Activated T-cell treated with anti-CD3 and anti-CD28 coated beads, Interleukin-2, amount 50 U/mL, for 24 hours (primary cell): ENCODE data around the gene PACSIN3.
"Not testable (repeated sequence)": the region's sequence is repeated elsewhere in the genome, so short reads cannot be mapped to it uniquely, and the experiment has no call there.

Source experiments
- DNase-seq: peaks from one replicate; pipeline ENCODE4 v3.0.0-alpha.2; 2020
- H3K27ac Mint-ChIP-seq: 2 replicates; pipeline ENCODE4 v1.8.0; 2020; ENCODE audit warnings: mild to moderate bottlenecking, mixed read lengths
- H3K27me3 Mint-ChIP-seq: 2 replicates; pipeline ENCODE4 v1.8.0; 2020; ENCODE audit warnings: mixed read lengths
- H3K36me3 Mint-ChIP-seq: 2 replicates; pipeline ENCODE4 v1.8.0; 2020; ENCODE audit warnings: low read depth, mixed read lengths
- H3K4me1 Mint-ChIP-seq: 2 replicates; pipeline ENCODE4 v1.8.0; 2020; ENCODE audit warnings: low read depth, mixed read lengths
- H3K4me3 Mint-ChIP-seq: 2 replicates; pipeline ENCODE4 v1.8.0; 2020; ENCODE audit warnings: mild to moderate bottlenecking, moderate library complexity, mixed read lengths
- H3K9me3 Mint-ChIP-seq: 2 replicates; pipeline ENCODE4 v1.8.0; 2020; ENCODE audit warnings: mixed read lengths

PACSIN3 gene

DNA sequence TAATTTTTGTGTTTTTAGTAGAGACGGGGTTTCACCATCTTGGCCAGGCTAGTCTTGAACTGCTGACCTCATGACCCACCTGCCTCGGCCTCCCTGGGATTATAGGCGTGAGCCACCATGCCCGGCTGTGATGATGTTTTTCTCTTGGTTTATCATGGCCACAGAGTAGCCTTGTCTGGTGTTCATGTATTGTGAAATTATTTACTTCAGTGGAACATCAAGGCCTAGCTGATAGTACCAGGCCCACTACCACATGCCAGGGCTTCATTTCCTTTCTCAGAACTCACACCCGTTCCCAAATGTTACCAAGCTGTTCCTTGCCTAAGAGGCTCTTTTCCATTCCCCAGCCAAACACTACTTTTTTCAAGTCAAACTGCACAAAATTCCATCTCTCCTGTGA lies 22.4 kb upstream of the PACSIN3 start:
- no peak for DNase-seq
- Mint-ChIP-seq H3K9me3 (no peaks in the 10 kb centered on the region), H3K27me3 (no peaks in the 10 kb centered on the region), H3K4me3 (no peak overlapping the region), H3K4me1 (peaks cover 6% of the 10 kb centered on the region), H3K36me3 (no peaks in the 10 kb centered on the region), H3K27ac (no peak overlapping the region)

DNA sequence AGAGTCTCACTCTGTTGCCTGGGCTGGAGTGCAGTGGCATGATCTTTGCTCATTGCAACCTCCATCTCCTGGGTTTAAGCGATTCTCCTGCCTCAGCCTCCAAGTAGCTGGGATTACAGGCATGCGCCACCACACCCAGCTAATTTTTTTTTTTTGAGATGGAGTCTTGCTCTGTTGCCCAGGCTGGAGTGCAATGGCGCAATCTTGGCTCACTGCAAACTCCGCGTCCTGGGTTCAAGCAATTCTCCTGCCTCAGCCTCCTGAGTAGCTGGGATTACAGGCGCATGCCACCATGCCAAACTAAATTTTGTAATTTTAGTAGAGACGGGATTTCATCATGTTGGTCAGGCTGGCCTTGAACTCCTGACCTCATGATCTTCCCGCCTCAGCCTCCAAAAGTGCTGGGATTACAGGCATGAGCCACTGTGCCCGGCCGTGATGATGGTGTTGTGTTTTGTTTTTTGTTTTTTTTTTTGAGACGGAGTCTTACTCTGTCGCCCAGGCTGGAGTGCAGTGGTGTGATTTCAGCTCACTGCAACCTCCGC lies 21.8 kb upstream of the PACSIN3 start:
- not testable (repeated sequence) for DNase-seq, H3K27me3 Mint-ChIP-seq, H3K27ac Mint-ChIP-seq, H3K4me3 Mint-ChIP-seq, H3K9me3 Mint-ChIP-seq, H3K36me3 Mint-ChIP-seq, H3K4me1 Mint-ChIP-seq

DNA sequence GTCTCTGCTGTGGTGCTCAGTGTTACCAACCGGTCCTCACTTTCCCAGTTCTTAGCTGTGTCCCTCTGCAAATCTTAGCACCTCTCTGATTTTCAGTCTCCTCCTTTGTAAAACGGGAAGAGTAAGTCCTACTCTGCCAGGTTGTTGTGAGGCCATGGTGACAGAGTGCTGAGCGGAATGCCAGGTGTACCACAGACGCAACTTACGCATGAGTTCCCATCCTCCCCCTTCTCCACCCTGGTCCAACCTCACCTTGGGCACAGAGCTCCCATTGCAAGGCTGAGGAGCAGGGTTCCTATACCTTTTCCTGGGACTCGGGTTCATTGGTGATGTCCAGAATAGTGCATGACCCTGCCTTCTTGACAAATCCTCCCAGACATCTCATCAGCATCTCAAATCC lies 21.2 kb upstream of the PACSIN3 start:
- Mint-ChIP-seq H3K4me3 (no peak overlapping the region), H3K9me3 (no peaks in the 10 kb centered on the region), H3K27ac (no peak overlapping the region), H3K27me3 (no peaks in the 10 kb centered on the region), H3K36me3 (no peaks in the 10 kb centered on the region), H3K4me1 (peaks cover 2% of the 10 kb centered on the region)
- no peak for DNase-seq

DNA sequence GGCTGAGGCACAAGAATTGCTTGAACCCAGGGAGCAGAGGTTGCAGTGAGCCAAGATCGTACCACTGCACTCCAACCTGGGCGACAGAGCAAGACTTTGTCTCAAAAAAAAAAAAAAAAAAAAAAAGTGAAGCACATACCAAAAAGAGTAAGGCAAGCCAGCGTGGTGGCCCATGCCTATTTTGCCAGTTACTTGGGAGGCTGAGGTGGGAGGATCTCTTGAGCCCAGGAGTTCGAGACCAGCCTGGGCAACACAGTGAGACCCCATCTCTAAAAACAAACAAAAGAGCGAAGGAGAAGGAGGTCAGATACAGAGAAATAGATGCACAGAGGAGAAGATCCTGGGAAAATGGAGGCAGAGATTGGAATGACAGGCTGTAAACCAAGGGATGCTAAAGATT lies 20.3 kb upstream of the PACSIN3 start:
- not testable (repeated sequence) for H3K4me3 Mint-ChIP-seq, H3K27me3 Mint-ChIP-seq, DNase-seq, H3K9me3 Mint-ChIP-seq, H3K27ac Mint-ChIP-seq, H3K4me1 Mint-ChIP-seq, H3K36me3 Mint-ChIP-seq

DNA sequence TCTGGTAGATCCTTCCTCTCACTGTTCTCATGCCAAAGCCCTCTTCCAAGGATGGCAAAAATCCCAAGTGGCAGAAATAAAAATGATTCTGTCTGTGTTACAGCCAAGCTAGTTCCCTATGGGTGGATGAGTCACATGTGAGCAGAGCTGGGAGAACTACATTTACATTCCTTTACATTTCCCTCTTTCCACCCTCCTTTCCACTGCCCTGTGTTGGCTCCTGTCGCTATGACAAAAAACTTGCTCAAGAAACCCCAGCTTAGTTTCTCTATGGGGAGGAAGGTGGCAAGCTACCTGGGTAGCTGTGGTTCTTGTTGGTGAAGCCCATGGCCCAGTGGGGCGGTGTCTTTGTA lies 18.4 kb upstream of the PACSIN3 start:
- Mint-ChIP-seq H3K9me3 (no peaks in the 10 kb centered on the region), H3K27ac (no peak overlapping the region), H3K36me3 (no peaks in the 10 kb centered on the region), H3K4me3 (no peak overlapping the region), H3K4me1 (peaks cover 2% of the 10 kb centered on the region), H3K27me3 (no peaks in the 10 kb centered on the region)
- no peak for DNase-seq

DNA sequence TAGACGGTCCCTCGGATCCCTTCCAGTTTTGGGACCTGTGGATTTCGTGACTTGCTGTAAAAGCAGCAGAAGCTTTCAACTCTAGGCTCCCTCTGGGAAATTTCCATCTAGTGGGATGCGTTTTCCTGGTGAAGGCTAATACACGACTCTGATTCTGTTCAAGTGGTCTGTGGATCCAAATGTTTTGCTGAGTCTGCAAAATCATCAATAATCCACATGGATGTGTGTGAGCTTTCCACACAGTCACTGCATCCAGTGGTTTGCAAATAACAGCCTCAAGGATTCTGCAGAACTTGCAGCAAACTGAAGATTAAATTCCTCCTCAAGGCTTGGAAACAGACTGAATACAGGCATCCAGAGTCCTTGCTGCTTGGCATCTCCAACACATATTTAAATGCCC lies 16.3 kb upstream of the PACSIN3 start:
- Mint-ChIP-seq H3K4me3 (no peak overlapping the region), H3K36me3 (no peaks in the 10 kb centered on the region), H3K27ac (no peak overlapping the region), H3K4me1 (no peaks in the 10 kb centered on the region), H3K27me3 (no peaks in the 10 kb centered on the region), H3K9me3 (no peaks in the 10 kb centered on the region)
- no peak for DNase-seq

DNA sequence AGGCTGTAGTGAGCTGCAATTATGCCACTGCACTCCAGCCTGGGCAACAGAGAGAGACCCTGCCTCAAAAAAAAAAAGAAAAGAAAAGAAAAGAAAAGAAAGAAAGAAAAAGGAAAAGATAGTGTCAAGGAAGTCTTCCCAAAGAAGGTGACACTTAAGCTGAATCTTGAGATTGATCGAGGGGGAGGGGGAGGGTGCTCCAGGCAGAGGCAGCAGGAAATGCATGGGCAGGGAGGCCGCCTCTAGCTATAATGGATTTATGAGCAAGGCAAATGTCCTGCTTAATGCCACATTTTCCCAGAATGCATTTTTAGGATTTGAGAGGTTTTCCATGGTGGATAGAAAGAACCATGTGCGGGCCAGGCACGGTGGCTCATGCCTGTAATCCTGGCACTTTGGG lies 14.8 kb upstream of the PACSIN3 start:
- Mint-ChIP-seq H3K27me3 (no peaks in the 10 kb centered on the region), H3K4me3 (no peak overlapping the region)

DNA sequence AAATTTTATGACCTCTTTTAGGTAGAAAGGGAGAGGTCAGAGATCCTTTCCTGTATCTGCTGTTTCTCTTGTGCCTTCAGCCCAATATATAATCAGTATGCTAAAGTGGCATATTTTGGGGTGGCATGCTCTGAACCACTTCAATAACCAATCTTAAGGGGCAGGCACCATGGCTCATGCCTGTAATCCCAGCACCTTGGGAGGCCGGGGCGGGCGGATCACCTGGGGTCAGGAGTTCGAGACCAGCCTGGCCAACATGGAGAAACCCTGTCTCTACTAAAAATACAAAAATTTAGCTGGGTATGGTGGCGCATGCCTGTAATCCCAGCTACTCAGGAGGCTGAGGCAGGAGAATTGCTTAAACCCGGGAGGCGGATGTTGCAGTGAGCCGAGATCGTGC lies 11.9 kb upstream of the PACSIN3 start:
- H3K27me3 Mint-ChIP-seq, H3K36me3 Mint-ChIP-seq, H3K4me3 Mint-ChIP-seq, H3K9me3 Mint-ChIP-seq, DNase-seq, H3K27ac Mint-ChIP-seq, H3K4me1 Mint-ChIP-seq: not testable (repeated sequence)

More for the DNA sequence above, 14.8 kb upstream of the PACSIN3 start:
- Mint-ChIP-seq H3K9me3 (no peaks in the 10 kb centered on the region), H3K27ac (no peak overlapping the region), H3K36me3 (no peaks in the 10 kb centered on the region), H3K4me1 (no peaks in the 10 kb centered on the region)
- DNase-seq = no peak

DNA sequence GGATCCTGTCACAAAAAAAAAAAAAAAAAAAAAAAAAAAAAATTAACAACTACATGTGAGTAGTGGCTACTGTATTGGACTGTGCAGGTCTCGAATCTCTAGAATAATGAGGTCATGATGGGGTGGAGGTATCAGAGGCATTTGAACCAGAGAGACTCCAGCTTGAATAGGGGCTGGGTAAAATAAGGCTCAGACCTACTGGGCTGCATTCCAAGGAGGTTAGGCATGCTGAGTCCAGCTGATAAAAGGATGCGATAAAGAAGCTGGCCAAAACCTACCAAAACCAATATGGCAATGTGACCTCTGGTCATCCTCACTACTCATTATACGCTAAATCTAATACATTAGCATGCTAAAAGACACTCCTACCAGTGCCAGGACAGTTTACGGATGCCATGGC lies 5.9 kb upstream of the PACSIN3 start:
- Mint-ChIP-seq H3K36me3 (no peaks in the 10 kb centered on the region), H3K27ac (no peak overlapping the region), H3K9me3 (no peaks in the 10 kb centered on the region), H3K4me3 (no peak overlapping the region), H3K4me1 (peaks cover 6% of the 10 kb centered on the region), H3K27me3 (peaks cover 21% of the 10 kb centered on the region)
- DNase-seq = no peak

DNA sequence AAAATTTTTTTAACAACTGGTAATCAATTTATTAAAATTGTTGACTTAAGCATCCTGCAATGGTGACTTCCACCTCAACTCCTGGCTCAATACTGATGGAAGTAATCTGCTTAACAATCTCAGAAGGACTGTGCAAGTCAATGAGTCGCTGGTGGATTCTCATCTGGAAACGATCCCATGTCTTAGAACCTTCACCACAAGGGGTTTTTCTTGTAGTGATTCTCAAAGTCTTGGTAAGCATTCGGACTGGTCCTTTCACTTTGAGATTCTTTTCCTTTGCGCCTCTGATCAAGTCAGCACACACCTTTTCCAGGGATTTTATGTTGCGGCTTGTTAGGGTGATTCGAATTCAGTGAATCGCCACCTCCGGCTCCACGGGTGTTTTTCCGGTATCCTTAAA lies 4.9 kb upstream of the PACSIN3 start:
- DNase-seq, H3K27ac Mint-ChIP-seq, H3K4me3 Mint-ChIP-seq, H3K9me3 Mint-ChIP-seq, H3K36me3 Mint-ChIP-seq: not testable (repeated sequence)
- Mint-ChIP-seq H3K4me1 (peaks cover 13% of the 10 kb centered on the region), H3K27me3 (peaks cover 25% of the 10 kb centered on the region)

DNA sequence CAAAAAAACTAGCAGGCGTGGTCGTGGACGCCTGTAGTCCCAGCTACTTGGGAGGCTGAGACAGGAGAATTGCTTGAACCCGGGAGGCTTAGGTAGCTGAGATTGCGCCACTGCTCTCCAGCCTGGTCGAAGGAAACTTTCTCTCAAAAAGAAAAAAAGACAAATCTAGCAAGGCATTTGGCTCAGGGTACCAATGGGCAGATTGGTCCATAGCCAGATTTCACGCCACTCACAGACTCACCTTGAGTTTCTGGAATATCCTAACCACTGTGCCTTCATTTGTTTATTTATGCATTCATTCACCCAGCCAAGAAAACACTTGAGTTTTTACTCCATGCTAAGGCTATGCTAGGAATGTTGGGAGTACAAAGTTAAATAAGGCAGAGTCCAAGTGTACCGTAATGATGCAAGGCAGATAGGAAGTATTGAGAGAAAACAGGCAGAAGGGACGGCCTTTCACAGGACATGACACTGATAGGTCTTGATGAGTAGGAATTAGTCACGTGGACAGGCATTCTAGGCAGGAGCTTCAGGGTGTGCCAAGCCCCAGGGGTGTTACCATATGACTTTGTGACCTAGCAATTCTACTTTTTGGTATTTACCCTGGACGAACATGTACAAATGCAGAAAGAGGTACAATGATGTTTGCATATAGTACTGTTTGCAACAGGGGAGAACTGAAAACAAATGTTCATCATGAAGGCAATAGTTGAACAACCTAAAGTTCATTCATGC lies 3.0 kb upstream of the PACSIN3 start:
- H3K27me3 Mint-ChIP-seq = peaks cover 34% of the 10 kb centered on the region
- no peaks in the 10 kb centered on the region for H3K9me3 Mint-ChIP-seq
- H3K4me3 Mint-ChIP-seq = no peak overlapping the region
- DNase-seq = no peak
- H3K27ac Mint-ChIP-seq = no peak overlapping the region
- H3K4me1 Mint-ChIP-seq = peaks cover 15% of the 10 kb centered on the region
- no peaks in the 10 kb centered on the region for H3K36me3 Mint-ChIP-seq

DNA sequence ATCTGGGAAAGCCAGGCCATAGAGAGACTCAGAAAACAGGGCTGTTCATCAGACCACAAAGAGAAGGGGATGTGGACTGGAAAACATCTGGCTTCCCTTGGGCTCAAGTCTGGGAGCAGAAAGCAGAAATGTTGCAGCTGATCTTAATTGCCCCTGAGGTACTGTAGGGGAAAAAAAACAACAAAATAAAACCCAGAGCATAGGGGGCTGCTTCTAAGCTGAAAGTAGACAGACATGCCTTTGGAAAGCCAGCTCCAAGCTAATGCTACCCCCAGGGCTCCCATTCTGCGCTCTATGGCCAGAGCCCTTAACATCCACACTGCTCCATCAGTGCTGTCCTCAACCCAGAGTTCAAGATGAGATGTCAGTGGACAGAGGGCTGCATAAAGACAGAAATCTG lies 2.0 kb upstream of the PACSIN3 start:
- DNase-seq = no peak
- no peaks in the 10 kb centered on the region for H3K36me3 Mint-ChIP-seq
- H3K9me3 Mint-ChIP-seq = no peaks in the 10 kb centered on the region
- peaks cover 40% of the 10 kb centered on the region for H3K27me3 Mint-ChIP-seq
- H3K4me1 Mint-ChIP-seq = peaks cover 15% of the 10 kb centered on the region
- no peak overlapping the region for H3K4me3 Mint-ChIP-seq
- H3K27ac Mint-ChIP-seq = no peak overlapping the region

DNA sequence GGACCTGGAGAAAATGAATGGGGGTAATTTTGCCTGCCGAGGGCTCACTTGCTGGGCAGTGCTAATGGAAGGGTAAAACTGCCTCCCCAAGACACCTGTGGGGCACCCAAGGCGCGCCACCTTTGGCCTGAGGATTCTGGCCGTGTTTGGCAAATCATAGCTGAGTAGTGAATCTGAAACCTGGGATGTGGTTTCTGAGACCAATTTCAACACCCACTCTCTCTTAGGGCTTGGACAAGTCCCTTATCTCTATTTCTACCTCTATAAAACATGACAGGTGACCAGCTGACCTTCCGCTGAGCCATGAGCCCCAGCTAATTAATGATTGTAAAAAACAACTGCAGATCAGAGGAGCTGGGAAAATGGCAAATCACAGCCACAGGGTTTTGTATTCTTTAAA lies 1.5 kb upstream of the PACSIN3 start:
- H3K4me3 Mint-ChIP-seq = peak overlapping the region; percentile 72
- H3K4me1 Mint-ChIP-seq = peaks cover 15% of the 10 kb centered on the region
- no peaks in the 10 kb centered on the region for H3K36me3 Mint-ChIP-seq
- no peaks in the 10 kb centered on the region for H3K9me3 Mint-ChIP-seq
- H3K27ac Mint-ChIP-seq = no peak overlapping the region
- no peak for DNase-seq
- peaks cover 39% of the 10 kb centered on the region for H3K27me3 Mint-ChIP-seq

DNA sequence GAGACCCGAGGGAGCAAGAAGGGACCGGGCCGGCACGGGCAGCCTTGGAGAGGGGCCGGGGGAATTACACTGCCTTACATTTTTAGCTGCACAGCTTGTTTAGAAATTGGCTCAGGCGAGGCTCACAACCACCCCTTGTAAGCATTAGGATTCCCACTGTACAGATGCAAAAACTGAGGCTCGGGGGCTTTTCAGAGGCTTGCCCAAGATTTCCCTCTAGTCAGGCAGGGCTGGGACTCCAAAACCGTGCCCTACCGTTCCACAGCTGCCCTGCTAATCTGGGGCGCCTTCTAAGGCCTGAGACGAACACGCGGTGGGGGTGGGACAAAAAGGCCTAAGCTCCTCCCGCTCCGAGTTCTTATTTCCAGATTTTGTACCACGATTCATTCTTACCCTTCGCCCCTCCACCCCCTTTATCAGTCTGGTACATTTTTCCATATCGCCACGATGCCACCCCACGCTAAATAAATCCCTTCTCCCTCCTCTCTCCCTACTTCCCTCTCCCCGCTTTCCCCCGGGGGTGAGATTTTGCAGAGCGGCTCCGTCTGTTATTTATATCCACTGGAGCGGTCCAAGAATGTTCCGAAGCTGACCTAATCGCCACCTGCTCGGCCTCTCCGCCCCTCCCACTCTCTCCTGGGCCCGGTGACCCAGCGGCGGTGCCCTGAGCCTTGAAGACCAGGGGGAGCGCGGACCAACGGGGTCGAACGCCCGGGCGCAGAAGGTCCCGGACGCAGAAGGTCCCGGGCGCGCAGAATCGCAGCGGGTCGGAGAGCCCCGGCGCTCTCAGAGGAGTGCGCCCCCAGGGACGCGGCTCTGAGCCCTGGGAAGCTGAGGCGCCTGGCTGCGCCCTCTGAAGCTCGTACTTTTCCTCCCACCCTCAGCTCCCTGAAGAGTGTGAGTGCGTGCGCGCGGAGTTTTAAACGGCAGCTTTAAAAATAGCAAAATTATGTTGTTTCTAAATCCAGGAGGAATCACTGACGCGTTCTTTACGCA lies 764 bp upstream of the PACSIN3 start:
- Mint-ChIP-seq H3K36me3 (no peaks in the 10 kb centered on the region), H3K4me1 (peaks cover 15% of the 10 kb centered on the region), H3K27me3 (peaks cover 39% of the 10 kb centered on the region), H3K9me3 (no peaks in the 10 kb centered on the region), H3K27ac (peak overlapping the region; percentile 68), H3K4me3 (peak overlapping the region; percentile 72)
- DNase-seq = peak; percentile 62
